Mesothelial cell of epicardium (in vitro differentiated cells): Measurements from ENCODE around the gene TNFRSF11A. TPM values are rescaled to one million over a fixed set of nuclear protein-coding genes. Genes with fewer than 3 reads are reported as not detected.

ENCODE experiments used
- DNase-seq, 2 experiments: peaks; one replicate each; pipeline ENCODE4 v3.0.0; 2021; ENCODE audit warnings: low spot score in 2 of 2; ENCODE audit not compliant: unreplicated experiment in 2 of 2
- H3K27ac Mint-ChIP-seq: 2 replicates; pipeline ENCODE4 v1.8.0; 2021; ENCODE audit warnings: mixed read lengths
- H3K27me3 Mint-ChIP-seq: 2 replicates; pipeline ENCODE4 v1.8.0; 2021; ENCODE audit warnings: low read depth, mixed read lengths
- H3K36me3 Mint-ChIP-seq: 2 replicates; pipeline ENCODE4 v1.8.0; 2021; ENCODE audit warnings: mixed read lengths
- H3K4me1 Mint-ChIP-seq: 2 replicates; pipeline ENCODE4 v1.8.0; 2021; ENCODE audit warnings: mixed read lengths
- H3K4me3 Mint-ChIP-seq: 2 replicates; pipeline ENCODE4 v1.8.0; 2021; ENCODE audit warnings: mild to moderate bottlenecking, moderate library complexity, mixed read lengths
- H3K9me3 Mint-ChIP-seq: 2 replicates; pipeline ENCODE4 v1.8.0; 2021; ENCODE audit warnings: mixed read lengths
- total RNA-seq: library from RNA; stranded (reverse); gene quantifications from 3 replicates; pipeline ENCODE4 v1.2.1, GENCODE V29; 2021
- TF ChIP-seq, protein P1 (sequence below): fragments of 200-600 bp; sonication (generic); IDR thresholded peaks from one replicate; pipeline ENCODE4 v1.5.0; 2021; ENCODE audit warnings: antibody characterized with exemption; ENCODE audit not compliant: unreplicated experiment

TNFRSF11A gene
- total RNA-seq, 1 donor from 2014 or later: 0.83 TPM

DNA sequence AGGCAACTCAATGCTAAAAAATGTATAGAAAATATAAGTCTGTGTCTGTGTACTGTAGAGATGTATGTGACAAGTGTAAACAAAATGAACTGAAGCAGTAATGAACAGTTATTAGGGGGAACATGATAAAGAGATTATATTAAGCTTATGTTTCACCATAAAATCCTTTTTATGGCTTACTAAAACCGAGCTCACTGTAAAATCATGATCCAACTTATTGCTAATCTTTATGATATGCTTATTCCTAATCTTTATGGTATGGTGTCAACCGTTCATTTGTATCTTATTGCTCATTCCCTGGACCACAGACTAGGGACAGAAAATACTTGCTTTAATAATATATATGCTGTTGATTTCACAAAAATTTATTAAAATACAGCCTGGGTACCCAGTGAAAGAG, 62.1 kb downstream of the TNFRSF11A start:
- Mint-ChIP-seq H3K27ac (no peak overlapping the region), H3K9me3 (peaks cover 9% of the 10 kb centered on the region), H3K4me3 (no peak overlapping the region), H3K27me3 (peaks cover 59% of the 10 kb centered on the region), H3K36me3 (no peaks in the 10 kb centered on the region), H3K4me1 (no peaks in the 10 kb centered on the region)
- TF ChIP-seq, protein P1, sequence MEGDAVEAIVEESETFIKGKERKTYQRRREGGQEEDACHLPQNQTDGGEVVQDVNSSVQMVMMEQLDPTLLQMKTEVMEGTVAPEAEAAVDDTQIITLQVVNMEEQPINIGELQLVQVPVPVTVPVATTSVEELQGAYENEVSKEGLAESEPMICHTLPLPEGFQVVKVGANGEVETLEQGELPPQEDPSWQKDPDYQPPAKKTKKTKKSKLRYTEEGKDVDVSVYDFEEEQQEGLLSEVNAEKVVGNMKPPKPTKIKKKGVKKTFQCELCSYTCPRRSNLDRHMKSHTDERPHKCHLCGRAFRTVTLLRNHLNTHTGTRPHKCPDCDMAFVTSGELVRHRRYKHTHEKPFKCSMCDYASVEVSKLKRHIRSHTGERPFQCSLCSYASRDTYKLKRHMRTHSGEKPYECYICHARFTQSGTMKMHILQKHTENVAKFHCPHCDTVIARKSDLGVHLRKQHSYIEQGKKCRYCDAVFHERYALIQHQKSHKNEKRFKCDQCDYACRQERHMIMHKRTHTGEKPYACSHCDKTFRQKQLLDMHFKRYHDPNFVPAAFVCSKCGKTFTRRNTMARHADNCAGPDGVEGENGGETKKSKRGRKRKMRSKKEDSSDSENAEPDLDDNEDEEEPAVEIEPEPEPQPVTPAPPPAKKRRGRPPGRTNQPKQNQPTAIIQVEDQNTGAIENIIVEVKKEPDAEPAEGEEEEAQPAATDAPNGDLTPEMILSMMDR: no peak
- no peak for DNase-seq

DNA sequence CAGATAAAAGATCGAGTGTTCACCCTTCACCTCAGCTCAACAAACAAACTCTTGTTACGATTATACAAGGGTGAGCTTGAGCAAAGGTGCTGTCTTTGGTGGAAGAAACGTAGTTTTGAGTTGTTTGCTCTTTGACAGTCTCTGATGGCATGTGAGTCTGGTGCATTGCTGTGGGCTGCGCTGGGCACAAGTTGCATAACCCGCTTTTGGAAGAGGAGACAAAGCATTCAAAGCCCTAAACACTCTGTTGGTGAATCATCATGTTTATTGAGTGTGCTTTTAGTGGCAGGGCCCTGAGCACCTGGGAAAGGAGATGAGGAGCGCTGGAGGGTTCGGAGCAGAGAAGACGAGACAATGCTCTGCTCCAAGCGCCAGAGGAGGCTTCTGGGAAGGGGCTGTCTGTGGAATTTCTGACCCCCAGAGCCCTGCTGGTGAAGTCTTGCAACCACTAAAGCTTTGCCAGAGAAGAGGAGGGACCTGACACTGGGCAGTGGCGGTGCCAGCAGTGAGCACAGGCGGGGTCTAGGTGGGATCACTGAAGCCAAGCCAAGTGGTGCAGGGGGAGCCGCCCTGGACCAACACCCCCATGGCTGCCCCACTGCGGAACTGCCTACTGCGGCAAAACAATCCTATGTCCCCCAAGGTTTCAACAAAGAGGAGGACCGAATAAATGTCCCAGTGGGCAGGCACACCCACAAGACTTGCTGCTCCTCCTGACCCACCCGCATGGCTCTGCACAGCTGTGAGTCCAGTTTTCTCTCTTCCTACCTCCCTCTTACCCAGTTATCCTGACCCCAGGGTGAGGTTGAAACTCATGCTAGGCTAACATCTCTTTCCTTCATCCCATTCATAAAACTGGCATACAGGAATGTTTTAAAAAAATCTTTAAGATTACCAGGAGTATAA, 64.0 kb downstream of the TNFRSF11A start:
- no peaks in the 10 kb centered on the region for H3K4me1 Mint-ChIP-seq
- H3K4me3 Mint-ChIP-seq: no peak overlapping the region
- no peak for DNase-seq
- peaks cover 9% of the 10 kb centered on the region for H3K9me3 Mint-ChIP-seq
- H3K36me3 Mint-ChIP-seq: no peaks in the 10 kb centered on the region
- TF ChIP-seq, protein P1: no peak
- no peak overlapping the region for H3K27ac Mint-ChIP-seq
- H3K27me3 Mint-ChIP-seq: peaks cover 54% of the 10 kb centered on the region

DNA sequence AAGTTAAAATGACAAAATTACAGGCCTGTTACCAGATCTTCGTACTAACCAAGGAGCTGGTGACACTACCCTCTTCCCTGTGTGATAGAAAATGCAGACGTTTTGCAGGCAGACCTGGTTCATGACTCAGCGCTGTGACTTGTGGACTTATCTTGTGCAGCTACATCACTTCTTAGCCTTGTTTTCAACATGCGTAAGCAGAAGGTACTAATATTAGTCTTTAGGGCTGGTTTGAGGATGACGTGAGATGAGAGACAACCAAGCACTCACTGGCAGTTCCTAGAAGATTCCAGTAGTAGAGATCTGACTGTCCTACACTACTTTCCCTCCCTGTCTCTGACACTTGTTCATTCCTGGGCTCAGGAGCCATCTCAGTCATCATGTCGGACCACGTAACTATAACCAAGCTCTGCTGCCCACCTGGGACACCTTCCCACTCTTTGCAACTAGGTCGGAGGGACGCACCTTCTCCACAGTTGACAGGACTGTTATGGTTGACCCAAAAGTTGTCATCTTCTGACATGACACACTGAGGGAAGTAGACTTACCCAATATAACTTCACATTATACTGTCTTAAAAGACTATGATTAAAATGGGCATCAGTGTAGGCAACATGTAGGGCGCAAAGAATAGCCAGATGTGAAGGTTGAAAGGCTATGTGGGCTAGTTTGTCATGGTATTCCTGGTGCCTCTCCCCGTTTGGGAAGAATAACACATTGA, 64.8 kb downstream of the TNFRSF11A start:
- Mint-ChIP-seq H3K27me3 (peaks cover 60% of the 10 kb centered on the region), H3K9me3 (peaks cover 9% of the 10 kb centered on the region), H3K4me3 (no peak overlapping the region), H3K36me3 (no peaks in the 10 kb centered on the region), H3K27ac (no peak overlapping the region), H3K4me1 (no peaks in the 10 kb centered on the region)
- no peak for DNase-seq
- TF ChIP-seq, protein P1: no peak

DNA sequence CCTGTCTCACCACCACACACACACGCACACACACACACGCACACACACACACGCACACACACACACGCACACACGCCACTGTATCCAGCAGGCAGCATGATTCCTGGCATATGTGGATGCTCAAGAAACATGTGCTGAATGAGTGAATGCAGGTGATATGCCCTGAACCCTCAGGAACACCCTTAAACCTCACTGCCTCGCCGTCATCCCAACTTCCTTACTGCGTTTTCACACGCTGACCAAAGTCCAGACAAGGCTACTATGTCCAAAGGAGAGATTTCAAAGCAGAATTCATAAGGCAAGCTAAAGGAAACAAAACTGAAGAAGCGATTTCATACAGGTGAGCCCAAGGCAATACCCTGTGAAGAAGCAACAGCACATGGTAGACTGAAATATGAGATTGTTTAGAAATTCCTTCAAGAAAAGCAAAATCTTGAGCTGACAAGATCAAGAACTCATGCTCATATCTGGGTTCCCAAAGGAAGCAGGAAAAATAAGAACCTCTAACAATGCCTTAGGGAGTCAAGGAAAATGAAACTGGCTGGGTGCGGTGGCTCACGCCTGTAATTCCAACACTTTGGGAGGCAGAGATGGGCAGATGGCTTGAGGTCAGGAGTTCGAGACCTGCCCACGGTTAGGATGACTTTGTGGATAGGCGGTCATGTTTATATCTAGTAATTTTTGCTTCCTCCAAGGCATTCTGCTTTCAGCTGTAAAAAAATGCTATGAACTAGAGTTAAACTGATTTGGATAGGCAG, 69.1 kb downstream of the TNFRSF11A start:
- no peak for DNase-seq
- TF ChIP-seq, protein P1: no peak
- Mint-ChIP-seq H3K9me3 (peaks cover 12% of the 10 kb centered on the region), H3K27me3 (peaks cover 52% of the 10 kb centered on the region), H3K4me3 (no peak overlapping the region), H3K36me3 (no peaks in the 10 kb centered on the region), H3K4me1 (no peaks in the 10 kb centered on the region), H3K27ac (no peak overlapping the region)

DNA sequence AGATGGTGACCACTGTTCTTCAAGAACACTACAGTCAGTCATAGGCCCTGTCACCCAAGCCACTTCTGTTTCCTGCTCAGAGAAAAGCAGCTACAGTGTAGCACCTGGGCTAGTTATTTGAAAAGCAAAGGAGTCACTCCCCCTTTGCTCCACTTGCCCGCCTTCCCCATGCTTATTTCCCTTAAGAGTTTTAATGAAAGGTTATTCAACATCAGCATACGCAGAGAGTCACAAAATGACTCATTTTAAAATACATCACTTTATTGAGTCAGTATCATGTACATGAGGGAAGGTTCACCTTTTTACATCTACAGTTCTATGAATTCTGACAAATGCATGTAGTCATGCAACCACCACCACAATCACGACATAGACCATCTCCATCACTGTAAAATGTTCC, 71.3 kb downstream of the TNFRSF11A start:
- Mint-ChIP-seq H3K4me1 (no peaks in the 10 kb centered on the region), H3K27me3 (peaks cover 47% of the 10 kb centered on the region), H3K4me3 (no peak overlapping the region), H3K9me3 (peaks cover 5% of the 10 kb centered on the region), H3K27ac (no peak overlapping the region), H3K36me3 (no peaks in the 10 kb centered on the region)
- no peak for DNase-seq
- TF ChIP-seq, protein P1: no peak
